Measurements from ENCODE around the gene GFPT1. TPM values are rescaled to one million over a fixed set of nuclear protein-coding genes. Genes with fewer than 3 reads are reported as not detected.

The GFPT1 gene
- total and polyA plus RNA-seq, 9 of the 15 experiments (the other 6 are each of a cell fraction or from before 2014, with no cell fraction given) = 6.6 to 38.3 (median 15.9) TPM

DNA sequence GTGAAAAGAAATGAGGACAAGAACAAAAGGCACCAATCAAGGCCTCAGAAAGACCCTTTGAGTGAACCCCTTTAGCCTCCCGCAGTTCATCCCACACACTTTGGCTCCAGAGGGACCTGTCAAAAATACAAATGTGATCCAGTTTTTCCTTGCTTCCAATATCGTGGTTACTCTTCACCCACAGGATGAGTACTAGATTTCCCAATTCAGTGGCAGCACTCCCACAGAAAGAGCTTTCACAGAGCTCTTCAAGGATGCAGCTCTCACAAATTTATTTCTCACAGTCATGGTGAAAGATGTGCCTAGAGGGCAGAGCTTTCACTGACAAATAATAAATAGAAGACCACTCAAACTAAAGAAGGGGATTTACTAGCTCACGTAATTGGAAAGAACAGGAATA, 3.0 kb upstream of the GFPT1 start:
- Histone ChIP-seq H4K20me1 (replicated peaks; ENCODE audit: control insufficient read depth, insufficient read depth, low read length) (no peaks in the 10 kb centered on the region), H3K79me2 (ENCODE audit: control insufficient read depth, insufficient read depth, low read length) (peaks cover 31% of the 10 kb centered on the region), H3K4me2 (ENCODE audit: insufficient read depth, low read length) (no peak overlapping the region), H3K4me1 (replicated peaks in 1 of 2; ENCODE audit: control insufficient read depth in 2 of 2, insufficient read depth in 2 of 2, low read length in 2 of 2) (peaks cover 3 to 9% of the 10 kb centered on the region in 2 experiments), H3K9me1 (ENCODE audit: control insufficient read depth, insufficient read depth, low read length) (no peaks in the 10 kb centered on the region), H3K9me3 (replicated peaks; ENCODE audit: control insufficient read depth, insufficient read depth, low read depth, low read length) (no peaks in the 10 kb centered on the region), H3K27me3 (ENCODE audit: control insufficient read depth in 2 of 2, insufficient read depth in 2 of 2, low read length in 2 of 2) (no peaks in the 10 kb centered on the region), H3K9ac (ENCODE audit: insufficient read depth in 1 of 2, low read depth in 2 of 2, low read length in 2 of 2) (no peak overlapping the region), H3K4me3 (no peak overlapping the region), H3K27ac (ENCODE audit: extremely low read depth, low read depth, low read length) (no peak overlapping the region), H3K36me3 (ENCODE audit: control insufficient read depth, insufficient read depth, low read length) (no peaks in the 10 kb centered on the region; the same call in 2 of the 3 replicates), H2AFZ (ENCODE audit: low read depth, low read length) (peak overlapping the region; percentile 62; the same call in 1 of the 2 replicates)
- TF ChIP-seq ZNF766 (CRISPR knock-in tag; conservative IDR thresholded peaks at IDR 0.05) (no peak), BRF2 (IDR thresholded peaks at IDR 0.05; ENCODE audit: borderline replicate concordance, insufficient read depth, insufficient read length) (no peak), HNRNPL (IDR thresholded peaks at IDR 0.05; ENCODE audit: low read depth, low read length) (no peak), PURB (CRISPR knock-in tag; IDR thresholded peaks at IDR 0.05; ENCODE audit: low read depth) (no peak), FOXP4 (CRISPR knock-in tag; IDR thresholded peaks at IDR 0.05; ENCODE audit: borderline replicate concordance) (no peak), FOS (IDR thresholded peaks at IDR 0.05; ENCODE audit: extremely low read depth, insufficient read length) (no peak), ELF1 (tag; IDR thresholded peaks at IDR 0.05) (no peak), IRF1 (CRISPR knock-in tag; IDR thresholded peaks at IDR 0.05; ENCODE audit: borderline replicate concordance) (no peak), LARP7 (IDR thresholded peaks at IDR 0.05) (no peak), FOXO4 (CRISPR knock-in tag; IDR thresholded peaks at IDR 0.05) (no peak)
- DNase-seq (ENCODE audit: extremely low read depth in 1 of 4, low spot score in 3 of 4) (no peak), FAIRE-seq (no peak), ATAC-seq (no peak)
- POLR2A ChIA-PET = interaction anchor here (0.7 to 2.3 kb wide), 7 partner anchors 9 to 1270 kb away, joined by 3 to 12 read pairs (median 5); partner anchors contain the start of gene NFU1
- WGBS (ENCODE audit: insufficient coverage, low coverage, missing lambda C conversion rate) = 66% methylated on average over 3 of the region's 3 CpGs
- in situ Hi-C loops (cut with MboI) = no loop called here
- CTCF ChIA-PET (ENCODE audit: low intra/inter-chr PET ratio) = no interaction called here
- BruUV-seq (replicated peaks) = no TSS peak
- intact Hi-C loops (cut with micrococcal nuclease) = no loop called here
